Eye (tissue), 1 donor: Measurements from ENCODE around the gene CDH7.

Experiments
- DNase-seq: peaks from one replicate; pipeline ENCODE4 v3.0.0-alpha.2; 2015

Gene CDH7, protein sequence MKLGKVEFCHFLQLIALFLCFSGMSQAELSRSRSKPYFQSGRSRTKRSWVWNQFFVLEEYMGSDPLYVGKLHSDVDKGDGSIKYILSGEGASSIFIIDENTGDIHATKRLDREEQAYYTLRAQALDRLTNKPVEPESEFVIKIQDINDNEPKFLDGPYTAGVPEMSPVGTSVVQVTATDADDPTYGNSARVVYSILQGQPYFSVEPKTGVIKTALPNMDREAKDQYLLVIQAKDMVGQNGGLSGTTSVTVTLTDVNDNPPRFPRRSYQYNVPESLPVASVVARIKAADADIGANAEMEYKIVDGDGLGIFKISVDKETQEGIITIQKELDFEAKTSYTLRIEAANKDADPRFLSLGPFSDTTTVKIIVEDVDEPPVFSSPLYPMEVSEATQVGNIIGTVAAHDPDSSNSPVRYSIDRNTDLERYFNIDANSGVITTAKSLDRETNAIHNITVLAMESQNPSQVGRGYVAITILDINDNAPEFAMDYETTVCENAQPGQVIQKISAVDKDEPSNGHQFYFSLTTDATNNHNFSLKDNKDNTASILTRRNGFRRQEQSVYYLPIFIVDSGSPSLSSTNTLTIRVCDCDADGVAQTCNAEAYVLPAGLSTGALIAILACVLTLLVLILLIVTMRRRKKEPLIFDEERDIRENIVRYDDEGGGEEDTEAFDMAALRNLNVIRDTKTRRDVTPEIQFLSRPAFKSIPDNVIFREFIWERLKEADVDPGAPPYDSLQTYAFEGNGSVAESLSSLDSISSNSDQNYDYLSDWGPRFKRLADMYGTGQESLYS

GRCh38 chr18:65750389-65751154, at the start of gene CDH7:
Gene CDH7 (plus strand): TSS chr18:65751012. CDS start chr18:65762843, 11,831 bp downstream.
- DNase-seq: peak; percentile 89

DNA sequence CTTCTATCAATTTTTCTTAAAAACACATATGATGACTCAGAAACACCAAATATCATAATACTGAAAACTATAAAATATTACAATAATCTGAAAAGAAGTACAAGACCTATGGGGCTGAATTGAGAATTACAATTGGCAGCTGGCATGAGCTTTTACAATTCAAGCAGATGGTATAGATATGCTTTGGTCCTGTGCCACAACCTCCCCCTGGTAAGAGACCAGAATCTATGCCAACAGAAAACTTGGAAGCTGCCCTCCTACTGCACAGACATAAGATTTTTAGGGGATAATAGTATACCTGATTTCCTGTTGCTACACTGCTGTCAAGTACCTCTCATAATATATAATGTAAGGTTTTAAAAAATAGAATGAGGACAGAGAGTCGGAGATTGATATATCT, 46.8 kb upstream of the CDH7 start:
- DNase-seq: no peak

DNA sequence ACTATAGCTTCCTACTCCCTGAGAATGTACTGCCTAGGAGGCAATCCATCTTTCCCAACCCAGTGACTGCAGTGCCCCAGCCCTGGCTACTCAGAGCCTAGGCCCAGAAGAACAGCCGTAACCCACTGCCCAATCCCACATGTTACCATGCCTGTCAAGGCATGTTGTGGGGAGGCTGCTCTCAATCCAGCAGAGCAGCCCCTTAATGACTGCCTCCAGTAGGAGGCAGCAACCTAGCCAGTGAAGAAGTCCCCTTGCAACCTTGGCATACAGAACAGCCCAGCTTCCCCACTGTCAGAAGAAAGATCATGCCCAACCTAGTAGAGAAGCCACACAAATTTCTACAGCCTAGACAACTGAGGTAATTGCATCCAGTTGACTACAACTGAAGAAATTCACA, 44.2 kb upstream of the CDH7 start:
- DNase-seq: no peak

DNA sequence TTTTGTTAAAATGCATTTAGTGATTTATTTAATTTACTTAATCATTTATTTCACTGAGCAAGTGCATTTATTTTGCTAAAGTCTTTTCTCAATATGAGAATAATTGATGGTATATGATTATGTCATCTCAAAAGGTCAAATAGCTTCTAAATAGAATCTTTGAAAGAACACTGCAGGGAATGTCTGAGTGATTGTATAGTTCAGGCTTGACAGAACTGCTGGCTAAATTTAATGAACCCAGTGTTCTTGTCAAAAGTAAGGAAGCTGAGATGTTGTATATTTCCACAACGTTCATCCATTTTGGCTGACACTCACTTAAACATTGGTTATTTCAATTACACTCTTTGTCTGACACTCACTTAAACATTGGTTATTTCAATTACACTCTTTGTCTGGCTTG, 39.3 kb upstream of the CDH7 start:
- DNase-seq: peak; percentile 40

DNA sequence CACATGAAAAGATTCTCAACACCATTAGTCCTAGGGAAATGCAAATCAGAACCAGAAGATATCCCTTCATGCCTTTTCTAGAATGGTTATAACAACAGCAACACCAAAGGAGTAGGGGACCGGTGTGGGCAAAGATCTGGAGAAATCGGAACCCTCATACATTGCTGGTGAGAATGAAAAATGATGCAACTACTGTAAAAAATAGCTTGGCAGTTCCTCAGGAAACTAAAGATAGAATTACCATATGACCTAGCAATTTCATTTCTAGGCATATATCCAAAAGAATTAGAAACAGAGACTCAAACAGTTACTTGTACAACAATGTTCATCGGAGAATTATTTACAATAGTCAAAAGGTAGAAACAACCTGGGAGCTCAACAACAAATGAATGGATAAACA, 29.2 kb upstream of the CDH7 start:
- no peak for DNase-seq

- DNase-seq: peak; percentile 64
Measured at GRCh38 chr18:65725251-65726050, 25.4 kb upstream of the CDH7 start.

GRCh38 chr18:65735155-65735554, 15.7 kb upstream of the CDH7 start:
- DNase-seq: no peak

- DNase-seq: peak; percentile 70
Measured at GRCh38 chr18:65737471-65737955, 13.3 kb upstream of the CDH7 start.

DNA sequence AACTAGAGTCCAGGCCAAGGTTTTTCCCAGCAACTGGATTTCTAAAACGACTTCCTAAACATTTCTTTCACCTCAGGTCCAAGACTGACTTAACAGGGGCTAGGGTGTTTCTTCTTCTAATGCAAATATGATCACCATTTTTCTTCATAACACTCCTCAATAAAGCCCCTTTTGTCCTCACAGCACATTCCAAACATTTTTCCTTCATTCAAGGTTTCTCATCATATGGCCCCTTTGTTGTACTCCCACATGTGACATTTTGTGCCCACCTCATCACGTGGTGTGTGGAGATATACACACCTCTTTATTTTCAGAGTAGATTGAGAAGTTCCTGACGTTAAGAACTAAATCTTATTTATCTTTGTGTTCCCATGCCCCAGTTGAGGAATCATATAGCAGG, 3.9 kb upstream of the CDH7 start:
- DNase-seq: no peak

DNA sequence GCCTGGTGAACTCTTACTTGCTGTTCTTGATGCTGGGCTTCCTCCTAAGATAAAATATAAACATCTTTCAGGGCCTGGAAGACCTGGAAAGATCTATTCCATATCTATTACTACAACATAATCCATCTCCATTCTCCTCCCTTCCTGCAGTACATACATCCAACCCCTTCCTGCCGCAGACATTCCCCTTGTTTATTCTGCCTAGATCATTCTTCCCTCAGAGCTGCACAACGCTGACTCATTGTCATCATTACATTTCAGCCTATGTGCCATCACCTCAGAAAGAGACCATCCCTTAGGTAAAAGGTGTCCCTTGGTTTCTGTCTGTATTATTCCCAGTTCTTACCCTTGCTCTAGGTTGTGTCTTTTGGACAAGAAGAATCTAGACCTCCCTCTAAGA, 2.5 kb upstream of the CDH7 start:
- no peak for DNase-seq

GRCh38 chr18:65749841-65750240, 971 bp upstream of the CDH7 start:
- DNase-seq: no peak

- DNase-seq: peak; percentile 87
Measured at GRCh38 chr18:65751155-65752085, 608 bp downstream of the CDH7 start.

DNA sequence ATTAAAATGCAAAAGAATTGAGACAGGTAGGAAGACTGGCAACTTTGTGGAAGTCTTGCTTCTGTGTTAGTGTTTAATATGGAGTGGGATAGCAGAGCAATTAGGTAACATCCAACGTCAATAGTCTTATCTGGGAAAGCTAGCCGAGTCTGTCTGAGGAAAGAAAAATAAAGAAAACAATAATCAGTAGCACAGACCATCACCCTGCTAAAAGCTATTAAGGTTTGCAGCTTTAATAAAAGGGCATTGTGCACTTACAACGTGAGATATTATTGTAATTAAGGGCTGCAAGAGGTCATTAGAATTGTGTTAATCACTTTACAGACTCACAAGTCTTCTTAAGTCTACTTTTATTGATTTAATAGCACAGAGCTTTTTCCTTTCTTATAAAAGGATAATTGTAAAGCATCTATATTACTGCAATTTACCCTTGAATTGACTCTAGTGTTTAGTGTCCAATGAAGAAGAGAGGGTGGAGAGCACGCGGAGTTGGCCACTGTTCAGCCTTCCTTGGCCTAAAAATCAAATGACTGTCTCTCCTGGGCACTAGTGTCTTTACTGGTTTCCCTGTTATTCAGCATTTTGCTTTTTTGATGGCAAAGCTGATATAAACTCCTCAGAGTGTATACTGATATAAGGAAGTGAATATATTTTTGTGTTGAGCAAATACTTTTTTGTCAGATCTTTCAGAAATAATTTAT, 2.0 kb downstream of the CDH7 start:
- peak; percentile 28 for DNase-seq

DNA sequence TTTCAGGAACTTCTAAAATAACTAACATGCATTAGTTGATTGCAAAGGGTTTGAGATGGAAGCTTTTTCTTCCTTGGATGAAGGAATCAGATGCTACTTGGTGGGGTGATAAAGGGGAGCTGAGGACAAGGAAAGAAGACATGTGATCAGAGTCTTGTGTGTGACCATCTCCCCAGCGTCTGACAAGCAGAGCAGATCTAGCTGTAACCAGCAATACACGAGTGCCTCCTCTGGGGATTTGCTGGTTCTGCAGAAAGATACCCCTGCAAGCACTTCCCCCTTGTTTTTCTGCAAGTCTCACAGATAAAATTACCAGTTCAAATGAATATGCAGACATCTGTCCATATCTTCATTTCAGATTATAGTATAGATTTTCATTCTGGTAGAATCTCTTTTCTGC, 2.7 kb downstream of the CDH7 start:
- peak; percentile 91 for DNase-seq

GRCh38 chr18:65754121-65754520, 3.3 kb downstream of the CDH7 start:
- peak; percentile 65 for DNase-seq

DNA sequence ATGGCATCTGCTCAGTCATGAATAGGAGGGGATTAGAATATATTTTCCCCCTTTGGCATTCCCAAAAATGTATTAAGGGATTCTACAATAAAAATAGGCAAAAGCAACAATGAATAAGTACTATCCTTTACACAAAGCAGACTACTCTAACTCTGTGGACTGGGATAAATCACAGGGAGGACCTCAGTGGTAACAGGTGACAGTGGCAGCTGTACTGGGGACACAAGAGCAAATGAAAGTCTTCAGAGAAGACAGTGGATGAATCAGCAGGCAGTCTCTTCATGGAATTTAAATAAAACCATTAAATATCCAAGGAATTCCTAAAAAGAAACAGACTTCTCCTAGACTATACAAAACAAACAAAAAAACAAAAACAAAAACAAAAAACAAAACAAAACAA, 4.8 kb downstream of the CDH7 start:
- peak; percentile 21 for DNase-seq

- DNase-seq: no peak
Measured at GRCh38 chr18:65760457-65760856, 9.6 kb downstream of the CDH7 start.

DNA sequence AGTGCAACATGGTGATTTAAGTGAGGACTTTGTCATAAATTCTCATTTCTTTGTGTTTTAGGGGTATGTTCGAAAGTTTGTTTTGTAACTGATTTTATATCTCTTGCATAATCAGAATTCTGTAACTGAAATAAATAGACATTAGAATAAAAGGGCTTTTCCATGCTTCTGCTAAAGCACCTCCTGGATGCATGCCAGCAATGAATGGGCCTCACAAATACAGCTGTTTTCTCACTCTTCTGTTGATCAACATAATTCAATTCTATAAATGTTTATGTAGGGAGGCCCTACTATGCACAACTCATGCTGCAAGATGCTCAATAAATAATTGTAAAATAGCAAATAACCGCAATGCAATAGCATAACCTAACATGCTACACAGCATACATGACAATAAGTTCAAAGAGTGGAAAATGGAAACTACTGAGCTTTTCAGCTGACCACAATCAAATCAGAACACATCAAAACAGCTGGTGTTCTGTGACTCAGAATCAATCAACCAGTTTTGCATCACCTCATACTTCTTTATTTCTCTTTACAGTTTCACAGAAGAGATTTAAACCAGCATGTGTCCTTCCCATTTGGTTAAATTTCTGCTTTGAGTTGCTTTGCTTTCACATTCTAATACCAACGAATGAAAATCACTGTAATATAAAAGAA, 11.0 kb downstream of the CDH7 start:
- DNase-seq: peak; percentile 9

DNA sequence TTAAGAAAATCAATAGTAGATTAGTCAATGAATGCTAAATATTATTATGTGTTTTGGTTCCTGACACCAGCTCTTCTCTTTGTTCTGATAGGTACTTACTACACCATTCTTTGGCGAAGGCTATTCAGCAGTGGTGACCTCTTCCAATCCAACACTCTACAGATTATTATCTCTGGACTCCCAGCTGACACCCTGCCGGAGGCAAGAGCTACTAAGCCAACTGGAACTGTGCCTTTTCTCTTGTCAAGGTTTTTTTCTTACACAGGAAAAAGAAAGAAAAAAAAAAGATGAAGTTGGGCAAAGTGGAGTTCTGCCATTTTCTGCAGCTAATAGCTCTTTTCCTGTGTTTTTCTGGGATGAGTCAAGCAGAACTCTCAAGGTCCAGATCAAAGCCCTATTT, 11.7 kb downstream of the CDH7 start:
- no peak for DNase-seq

DNA sequence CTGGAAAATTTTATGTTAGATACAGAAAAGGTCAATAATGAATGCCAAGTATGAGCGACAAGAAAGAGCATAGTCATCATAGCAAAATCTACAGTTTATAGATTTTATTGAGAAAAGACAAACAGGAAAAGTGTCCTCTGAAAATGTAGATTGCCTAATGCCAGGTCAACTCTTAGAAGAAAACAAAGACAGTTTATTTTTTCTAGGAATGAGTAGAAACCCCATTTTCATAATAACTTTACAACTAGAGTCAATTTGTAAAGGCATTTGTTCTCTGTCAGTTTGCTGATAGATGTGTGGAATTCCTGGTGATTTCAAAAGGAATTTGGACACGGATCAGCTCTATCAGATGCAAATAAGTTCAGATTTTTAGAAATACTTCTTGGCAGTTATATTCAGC, 16.6 kb downstream of the CDH7 start:
- DNase-seq: no peak
